Stomach (tissue), 4 donors: ENCODE data around the gene GPS2.

Source experiments
- EP300 ChIP-seq: sonication (generic); formaldehyde crosslinking; IDR thresholded peaks from one replicate; pipeline ENCODE4 v1.6.1; 2017; ENCODE audit warnings: antibody characterized with exemption
- POLR2A ChIP-seq, 4 donors: fragments of 450-650 bp; IDR thresholded peaks; one replicate each; pipeline ENCODE4 v1.6.1; 2016; ENCODE audit warnings: antibody characterized with exemption in 4 of 4, control low read depth in 2 of 4, mild to moderate bottlenecking in 1 of 4, moderate library complexity in 1 of 4
- TF ChIP-seq, protein P1 (sequence below), 7 experiments: fragments of 450-650 bp in 4 of 7; fragments of 200-600 bp in 3 of 7; sonication (generic) in 3 of 7; IDR thresholded peaks; one replicate each; pipeline ENCODE4 v1.5.1; 2016 to 2019; ENCODE audit warnings: antibody characterized with exemption in 7 of 7, control low read depth in 2 of 7, mild to moderate bottlenecking in 1 of 7

DNA sequence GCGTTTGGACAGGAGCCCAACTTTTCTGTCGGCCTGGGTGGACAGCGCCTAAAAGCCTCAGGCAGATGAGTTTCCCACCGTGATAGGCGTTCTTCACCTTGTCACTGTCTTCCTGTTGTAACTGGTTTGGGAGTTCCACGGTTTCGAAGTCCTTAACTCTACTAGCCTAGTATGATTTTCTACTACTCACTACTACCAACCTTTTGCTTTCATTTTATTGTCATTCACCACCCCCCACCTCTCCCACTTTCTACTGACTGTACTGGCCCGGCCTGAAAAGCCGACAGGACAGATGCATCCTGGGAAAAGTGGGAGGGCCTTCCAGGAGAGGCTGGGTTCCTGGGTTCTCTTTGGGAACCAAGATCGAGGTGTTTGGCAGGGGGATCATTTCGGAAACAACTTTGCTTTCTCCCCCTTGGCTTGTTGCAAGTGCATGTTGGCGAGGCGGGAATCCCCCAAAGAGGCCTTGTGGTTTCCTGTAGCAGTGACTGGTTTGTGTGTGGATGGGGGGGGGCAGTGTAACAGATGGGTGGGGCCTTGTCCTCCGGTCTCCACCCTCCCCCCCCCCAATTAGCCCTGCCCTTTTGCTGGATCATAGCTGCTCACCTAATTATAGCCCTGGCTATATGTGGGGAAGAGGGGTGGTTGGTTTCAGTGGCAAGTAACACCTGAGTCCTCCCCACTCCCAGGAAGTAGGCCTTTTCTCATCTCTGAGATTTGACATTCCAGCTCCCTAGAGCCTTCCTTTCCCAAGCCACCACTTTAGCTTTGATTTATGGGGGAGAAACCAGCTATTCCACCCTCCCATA lies 6.3 kb downstream of the GPS2 start:
- TF ChIP-seq, protein P1, sequence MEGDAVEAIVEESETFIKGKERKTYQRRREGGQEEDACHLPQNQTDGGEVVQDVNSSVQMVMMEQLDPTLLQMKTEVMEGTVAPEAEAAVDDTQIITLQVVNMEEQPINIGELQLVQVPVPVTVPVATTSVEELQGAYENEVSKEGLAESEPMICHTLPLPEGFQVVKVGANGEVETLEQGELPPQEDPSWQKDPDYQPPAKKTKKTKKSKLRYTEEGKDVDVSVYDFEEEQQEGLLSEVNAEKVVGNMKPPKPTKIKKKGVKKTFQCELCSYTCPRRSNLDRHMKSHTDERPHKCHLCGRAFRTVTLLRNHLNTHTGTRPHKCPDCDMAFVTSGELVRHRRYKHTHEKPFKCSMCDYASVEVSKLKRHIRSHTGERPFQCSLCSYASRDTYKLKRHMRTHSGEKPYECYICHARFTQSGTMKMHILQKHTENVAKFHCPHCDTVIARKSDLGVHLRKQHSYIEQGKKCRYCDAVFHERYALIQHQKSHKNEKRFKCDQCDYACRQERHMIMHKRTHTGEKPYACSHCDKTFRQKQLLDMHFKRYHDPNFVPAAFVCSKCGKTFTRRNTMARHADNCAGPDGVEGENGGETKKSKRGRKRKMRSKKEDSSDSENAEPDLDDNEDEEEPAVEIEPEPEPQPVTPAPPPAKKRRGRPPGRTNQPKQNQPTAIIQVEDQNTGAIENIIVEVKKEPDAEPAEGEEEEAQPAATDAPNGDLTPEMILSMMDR (IDR thresholded peaks at IDR 0.05) = peak in 1 of 7 experiments; percentile 16
- TF ChIP-seq EP300 (no peak), POLR2A (IDR thresholded peaks at IDR 0.05) (peak in 2 of 4 donors; percentile 41 to 52)
